ENCODE data around the gene PAM.
"Not testable (repeated sequence)": the region's sequence is repeated elsewhere in the genome, so short reads cannot be mapped to it uniquely, and the experiment has no call there.

Gene PAM

GRCh38 chr5:103006921-103007320 lies 251.8 kb downstream of the PAM start:
- no peak for DNase-seq

- no peak for DNase-seq
Measured at GRCh38 chr5:103010168-103010567, 255.1 kb downstream of the PAM start.

- no peak for DNase-seq
Measured at GRCh38 chr5:103013933-103014552, 258.9 kb downstream of the PAM start.

GRCh38 chr5:103014983-103015382 lies 259.9 kb downstream of the PAM start:
- DNase-seq, result no peak

GRCh38 chr5:103016167-103016566 lies 261.1 kb downstream of the PAM start:
- no peak for DNase-seq

- DNase-seq, result no peak
Measured at GRCh38 chr5:103019804-103020203, 264.7 kb downstream of the PAM start.

- no peak for DNase-seq
Measured at GRCh38 chr5:103021314-103021713, 266.2 kb downstream of the PAM start.

- no peak for DNase-seq
Measured at GRCh38 chr5:103027267-103027666, 272.2 kb downstream of the PAM start.

- no peak for DNase-seq
Measured at GRCh38 chr5:103031607-103032006, 276.5 kb downstream of the PAM start.

GRCh38 chr5:103033696-103034095 lies 278.6 kb downstream of the PAM start:
- DNase-seq, result no peak

GRCh38 chr5:103034662-103035392 lies 279.7 kb downstream of the PAM start:
- no peak for DNase-seq

- no peak for DNase-seq
Measured at GRCh38 chr5:103035701-103036100, 280.6 kb downstream of the PAM start.

GRCh38 chr5:103036601-103037000 lies 281.5 kb downstream of the PAM start:
- no peak for DNase-seq

- DNase-seq, result no peak
Measured at GRCh38 chr5:103037673-103038455, 282.8 kb downstream of the PAM start.

- no peak for DNase-seq
Measured at GRCh38 chr5:103041071-103041676, 286.1 kb downstream of the PAM start.

- not testable (repeated sequence) for DNase-seq
Measured at GRCh38 chr5:103046706-103047105, 291.6 kb downstream of the PAM start.

- no peak for DNase-seq
Measured at GRCh38 chr5:103057208-103058130, 302.4 kb downstream of the PAM start.

GRCh38 chr5:103059525-103059924 lies 304.4 kb downstream of the PAM start:
- DNase-seq, result no peak

GRCh38 chr5:103060424-103060954 lies 305.4 kb downstream of the PAM start:
- DNase-seq, result no peak

- no peak for DNase-seq
Measured at GRCh38 chr5:103066326-103066725, 311.2 kb downstream of the PAM start.

GRCh38 chr5:103073500-103073899 lies 318.4 kb downstream of the PAM start:
- DNase-seq, result not testable (repeated sequence)

GRCh38 chr5:103075442-103075841 lies 320.3 kb downstream of the PAM start:
- DNase-seq, result no peak
